Thoracic aorta (tissue), 2 donors: ENCODE data around the gene ANKRD33B. TPM values are rescaled to one million over a fixed set of nuclear protein-coding genes. Genes with fewer than 3 reads are reported as not detected.
"Not testable (repeated sequence)": the region's sequence is repeated elsewhere in the genome, so short reads cannot be mapped to it uniquely, and the experiment has no call there.

Experiments used
- ATAC-seq: fragments of 150-250 bp; one replicate; pipeline ENCODE4 v1.8.0; 2017; ENCODE audit warnings: low read depth; ENCODE audit not compliant: insufficient number of reproducible peaks, low FRiP score
- DNase-seq: peaks from one replicate; pipeline ENCODE4 v3.0.0-alpha.2; 2020; ENCODE audit warnings: low spot score
- H3K27ac ChIP-seq, 2 donors: fragments of 200-600 bp; sonication (generic); 1 replicate in 1 of 2; 2 replicates in 1 of 2; pipeline ENCODE4 v1.5.1; 2016; ENCODE audit warnings: mild to moderate bottlenecking in 2 of 2, moderate library complexity in 2 of 2
- H3K27me3 ChIP-seq: fragments of 200-600 bp; sonication (generic); replicated peaks from 2 replicates; pipeline ENCODE4 v1.6.0; 2016; ENCODE audit warnings: mild to moderate bottlenecking; ENCODE audit not compliant: insufficient read depth
- H3K36me3 ChIP-seq: fragments of 200-600 bp; sonication (generic); one replicate; pipeline ENCODE4 v1.5.1; 2016
- H3K4me1 ChIP-seq, 2 donors: fragments of 200-600 bp; sonication (generic); 1 replicate in 1 of 2; 2 replicates in 1 of 2; pipeline versions ENCODE4 v1.5.1 to v1.6.0; 2016; ENCODE audit warnings: low read depth in 2 of 2, mild to moderate bottlenecking in 1 of 2; ENCODE audit not compliant: control insufficient read depth in 1 of 2
- H3K4me3 ChIP-seq: fragments of 200-600 bp; sonication (generic); 2 replicates; pipeline ENCODE4 v1.5.1; 2016; ENCODE audit warnings: mild to moderate bottlenecking
- H3K9me3 ChIP-seq: fragments of 200-600 bp; sonication (generic); 2 replicates; pipeline ENCODE4 v1.5.1; 2016
- CTCF ChIP-seq: fragments of 200-600 bp; sonication (generic); IDR thresholded peaks from one replicate; pipeline ENCODE4 v1.5.1; 2019; ENCODE audit warnings: antibody characterized with exemption
- total RNA-seq, 2 donors: library from RNA; depleted of rRNA; stranded (reverse); fragments of >200 nt; gene quantifications; one replicate each; pipeline versions ENCODE4 v1.1.0 to v1.2.3, GENCODE V29; 2016

Gene ANKRD33B
- total RNA-seq, 2 donors from 2014 or later, result 4.9 to 5.7 TPM

GRCh38 chr5:10637944-10638343 lies 74.1 kb downstream of the ANKRD33B start:
- H3K27me3 ChIP-seq, result no peaks in the 10 kb centered on the region
- no peak for ATAC-seq
- H3K4me3 ChIP-seq, result no peak overlapping the region
- TF ChIP-seq CTCF, result no peak
- no peaks in the 10 kb centered on the region for H3K36me3 ChIP-seq
- no peak for DNase-seq
- H3K4me1 ChIP-seq, result no peaks in the 10 kb centered on the region
- no peak overlapping the region for H3K27ac ChIP-seq
- H3K9me3 ChIP-seq, result no peaks in the 10 kb centered on the region

GRCh38 chr5:10638723-10639122 lies 74.9 kb downstream of the ANKRD33B start:
- H3K9me3 ChIP-seq, H3K36me3 ChIP-seq, ATAC-seq, H3K4me1 ChIP-seq, DNase-seq, H3K27ac ChIP-seq, H3K4me3 ChIP-seq, H3K27me3 ChIP-seq: not testable (repeated sequence)

- Histone ChIP-seq H3K4me3 (no peak overlapping the region), H3K9me3 (no peaks in the 10 kb centered on the region), H3K36me3 (no peaks in the 10 kb centered on the region), H3K27ac (no peak overlapping the region), H3K4me1 (no peaks in the 10 kb centered on the region), H3K27me3 (no peaks in the 10 kb centered on the region)
- no peak for TF ChIP-seq CTCF
- ATAC-seq (no peak), DNase-seq (no peak)
Observed at GRCh38 chr5:10639846-10640368, 76.0 kb downstream of the ANKRD33B start.

GRCh38 chr5:10642367-10642766 lies 78.5 kb downstream of the ANKRD33B start:
- Histone ChIP-seq H3K27me3 (no peaks in the 10 kb centered on the region), H3K4me3 (no peak overlapping the region), H3K27ac (no peak overlapping the region), H3K9me3 (no peaks in the 10 kb centered on the region), H3K36me3 (no peaks in the 10 kb centered on the region), H3K4me1 (no peaks in the 10 kb centered on the region)
- DNase-seq (no peak), ATAC-seq (no peak)
- TF ChIP-seq CTCF, result no peak

GRCh38 chr5:10644192-10644591 lies 80.3 kb downstream of the ANKRD33B start:
- DNase-seq (no peak), ATAC-seq (no peak)
- Histone ChIP-seq H3K36me3 (no peaks in the 10 kb centered on the region), H3K27me3 (no peaks in the 10 kb centered on the region), H3K4me3 (no peak overlapping the region), H3K4me1 (no peaks in the 10 kb centered on the region), H3K27ac (no peak overlapping the region), H3K9me3 (no peaks in the 10 kb centered on the region)
- no peak for TF ChIP-seq CTCF

GRCh38 chr5:10645146-10645545 lies 81.3 kb downstream of the ANKRD33B start:
- DNase-seq (no peak), ATAC-seq (no peak)
- Histone ChIP-seq H3K4me3 (no peak overlapping the region), H3K9me3 (no peaks in the 10 kb centered on the region), H3K4me1 (no peaks in the 10 kb centered on the region), H3K27me3 (no peaks in the 10 kb centered on the region), H3K27ac (no peak overlapping the region), H3K36me3 (no peaks in the 10 kb centered on the region)
- no peak for TF ChIP-seq CTCF
